ENCODE results near the gene DPP8. TPM values are rescaled to one million over a fixed set of nuclear protein-coding genes. Genes with fewer than 3 reads are reported as not detected.

Gene DPP8
- total and polyA plus RNA-seq, 4 donors: 5.5 to 22.7 (median 17.5) TPM

GRCh38 chr15:65410972-65411371, 106.5 kb downstream of the DPP8 start:
- H3K27me3 ChIP-seq (ENCODE audit: control insufficient read depth in 4 of 4, insufficient read depth in 4 of 4, low read length in 3 of 4): no peaks in the 10 kb centered on the region
- no peak overlapping the region for H3K4me3 ChIP-seq (ENCODE audit: low read depth in 1 of 3, low read length in 3 of 3)
- no peak overlapping the region for H3K9ac ChIP-seq (ENCODE audit: low read depth in 1 of 2, low read length in 2 of 2)
- H3K36me3 ChIP-seq (ENCODE audit: control insufficient read depth in 4 of 4, insufficient read depth in 3 of 4, low read depth in 1 of 4, low read length in 3 of 4): no peaks in the 10 kb centered on the region
- H3K27ac ChIP-seq (ENCODE audit: low read depth in 1 of 2, low read length in 2 of 2): no peak overlapping the region
- H3K4me1 ChIP-seq (ENCODE audit: control insufficient read depth in 4 of 4, insufficient read depth in 4 of 4, low read length in 3 of 4): no peaks in the 10 kb centered on the region
- no peak for DNase-seq (ENCODE audit: low spot score)
- 86% methylated on average over 10 of the region's 10 CpGs for WGBS
- TF ChIP-seq TAF1 (conservative IDR thresholded peaks at IDR 0.05) (no peak), YY1 (IDR thresholded peaks at IDR 0.05) (no peak), GABPA (IDR thresholded peaks at IDR 0.05 in 1 of 2, conservative IDR thresholded peaks at IDR 0.05 in 1 of 2) (no peak), NR2F2 (IDR thresholded peaks at IDR 0.05) (no peak)
- no peaks in the 10 kb centered on the region for H3K9me3 ChIP-seq (ENCODE audit: control insufficient read depth in 4 of 4, low read length in 3 of 4)

DNA sequence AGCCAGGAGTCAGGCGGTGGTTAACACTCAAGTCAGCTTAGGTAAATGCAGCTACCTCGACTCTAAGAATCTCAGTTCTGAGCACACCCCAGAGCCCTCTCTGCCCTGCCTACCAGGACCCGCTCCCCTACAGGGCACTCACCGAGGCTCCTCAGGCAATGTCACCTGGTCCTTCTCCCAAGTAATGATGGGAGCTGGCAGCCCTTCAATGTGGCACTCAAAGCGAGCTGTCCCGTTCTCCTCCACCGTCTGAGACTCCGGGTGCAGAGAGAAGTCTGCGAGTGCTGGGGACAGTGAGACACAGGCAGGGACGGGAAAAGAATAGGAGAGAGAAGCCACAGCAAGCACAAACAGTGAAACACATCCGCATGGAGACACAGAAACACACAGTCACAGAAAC, 107.5 kb downstream of the DPP8 start:
- WGBS: 87% methylated on average over 11 of the region's 11 CpGs

More for the DNA sequence above, 107.5 kb downstream of the DPP8 start:
- no peak overlapping the region for H3K9ac ChIP-seq (ENCODE audit: low read depth in 1 of 2, low read length in 2 of 2)
- no peaks in the 10 kb centered on the region for H3K36me3 ChIP-seq (ENCODE audit: control insufficient read depth in 4 of 4, insufficient read depth in 3 of 4, low read depth in 1 of 4, low read length in 3 of 4)
- H3K27ac ChIP-seq (ENCODE audit: low read depth in 1 of 2, low read length in 2 of 2): no peak overlapping the region
- TF ChIP-seq FOXA2 (IDR thresholded peaks at IDR 0.05) (no peak), YY1 (IDR thresholded peaks at IDR 0.05) (no peak), FOXA1 (IDR thresholded peaks at IDR 0.05) (no peak), RAD21 (IDR thresholded peaks at IDR 0.05) (no peak), TAF1 (conservative IDR thresholded peaks at IDR 0.05) (no peak), NR2F2 (IDR thresholded peaks at IDR 0.05) (no peak), EGR1 (IDR thresholded peaks at IDR 0.05; ENCODE audit: low read depth in 2 of 2) (no peak), JUND (IDR thresholded peaks at IDR 0.05) (no peak), GABPA (IDR thresholded peaks at IDR 0.05 in 1 of 2, conservative IDR thresholded peaks at IDR 0.05 in 1 of 2) (no peak), SP1 (IDR thresholded peaks at IDR 0.05) (no peak), REST (IDR thresholded peaks at IDR 0.05) (no peak), ZBTB33 (IDR thresholded peaks at IDR 0.05) (no peak), ATF3 (IDR thresholded peaks at IDR 0.05) (no peak), RXRA (IDR thresholded peaks at IDR 0.05) (no peak), HNF4A (conservative IDR thresholded peaks at IDR 0.05) (no peak), HNF4G (IDR thresholded peaks at IDR 0.05) (no peak)
- TF ChIP-seq, protein P1, sequence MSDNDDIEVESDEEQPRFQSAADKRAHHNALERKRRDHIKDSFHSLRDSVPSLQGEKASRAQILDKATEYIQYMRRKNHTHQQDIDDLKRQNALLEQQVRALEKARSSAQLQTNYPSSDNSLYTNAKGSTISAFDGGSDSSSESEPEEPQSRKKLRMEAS (IDR thresholded peaks at IDR 0.05): no peak
- TF ChIP-seq, protein P2, sequence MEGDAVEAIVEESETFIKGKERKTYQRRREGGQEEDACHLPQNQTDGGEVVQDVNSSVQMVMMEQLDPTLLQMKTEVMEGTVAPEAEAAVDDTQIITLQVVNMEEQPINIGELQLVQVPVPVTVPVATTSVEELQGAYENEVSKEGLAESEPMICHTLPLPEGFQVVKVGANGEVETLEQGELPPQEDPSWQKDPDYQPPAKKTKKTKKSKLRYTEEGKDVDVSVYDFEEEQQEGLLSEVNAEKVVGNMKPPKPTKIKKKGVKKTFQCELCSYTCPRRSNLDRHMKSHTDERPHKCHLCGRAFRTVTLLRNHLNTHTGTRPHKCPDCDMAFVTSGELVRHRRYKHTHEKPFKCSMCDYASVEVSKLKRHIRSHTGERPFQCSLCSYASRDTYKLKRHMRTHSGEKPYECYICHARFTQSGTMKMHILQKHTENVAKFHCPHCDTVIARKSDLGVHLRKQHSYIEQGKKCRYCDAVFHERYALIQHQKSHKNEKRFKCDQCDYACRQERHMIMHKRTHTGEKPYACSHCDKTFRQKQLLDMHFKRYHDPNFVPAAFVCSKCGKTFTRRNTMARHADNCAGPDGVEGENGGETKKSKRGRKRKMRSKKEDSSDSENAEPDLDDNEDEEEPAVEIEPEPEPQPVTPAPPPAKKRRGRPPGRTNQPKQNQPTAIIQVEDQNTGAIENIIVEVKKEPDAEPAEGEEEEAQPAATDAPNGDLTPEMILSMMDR (IDR thresholded peaks at IDR 0.05; ENCODE audit: low read depth, low read length, missing input control): no peak
- no peaks in the 10 kb centered on the region for H3K9me3 ChIP-seq (ENCODE audit: control insufficient read depth in 4 of 4, low read length in 3 of 4)
- no peaks in the 10 kb centered on the region for H3K4me1 ChIP-seq (ENCODE audit: control insufficient read depth in 4 of 4, insufficient read depth in 4 of 4, low read length in 3 of 4)
- no peak for DNase-seq (ENCODE audit: low spot score)
- no peak overlapping the region for H3K4me3 ChIP-seq (ENCODE audit: low read depth in 1 of 3, low read length in 3 of 3)
- H3K27me3 ChIP-seq (ENCODE audit: control insufficient read depth in 4 of 4, insufficient read depth in 4 of 4, low read length in 3 of 4): no peaks in the 10 kb centered on the region

Measured in liver (tissue), 9 donors.